Endothelial cell of umbilical vein (primary cell): ENCODE data around the gene RALGAPA1. TPM values are rescaled to one million over a fixed set of nuclear protein-coding genes. Genes with fewer than 3 reads are reported as not detected.

ENCODE experiments used
- BruUV-seq: library from RNA; stranded (reverse); fragments of 400-500 nt; replicated peaks from 2 replicates; lab custom pipeline; 2021; lab: Mats Ljungman, UMichigan
- CTCF ChIA-PET: fragments of 300-600, 350-600 bp; sonication (Branson Sonifier 250); formaldehyde crosslinking; loops from one replicate; lab custom pipeline; 2021; ENCODE audit warnings: antibody characterized with exemption, inconsistent platforms; lab: Charles Lee
- POLR2A ChIA-PET: fragments of 300-600, 350-600 bp; sonication (Branson Sonifier 250); formaldehyde crosslinking; loops from one replicate; lab custom pipeline; 2021; ENCODE audit warnings: antibody characterized with exemption, inconsistent platforms; lab: Charles Lee
- DNase-seq: peaks from one replicate; pipeline ENCODE4 v3.0.0-alpha.2; 2011; ENCODE audit warnings: low read depth, low spot score
- FAIRE-seq: peaks from 2 replicates; lab custom pipeline; 2011; peaks lifted over from hg19 to GRCh38; lab: Jason Lieb, UNC
- H2AFZ ChIP-seq: 2 replicates; pipeline ENCODE4 v1.6.0; 2012; ENCODE audit warnings: low read depth, low read length, control low read depth, inconsistent platforms
- H3K27ac ChIP-seq: 2 replicates; pipeline ENCODE4 v1.5.1; 2011; ENCODE audit warnings: low read depth, mild to moderate bottlenecking, control low read depth, low read length, moderate library complexity; ENCODE audit not compliant: insufficient read depth
- H3K27me3 ChIP-seq, 2 experiments: 2 replicates each; pipeline versions ENCODE4 v1.6.0 to v1.6.1; 2011; ENCODE audit warnings: low read length in 2 of 2, mixed read lengths in 1 of 2; ENCODE audit not compliant: control insufficient read depth in 2 of 2, insufficient read depth in 2 of 2
- H3K36me3 ChIP-seq, 2 experiments: 2 replicates in 1 of 2; 3 replicates in 1 of 2; pipeline ENCODE4 v1.5.1; 2011; ENCODE audit warnings: low read length in 2 of 2, mild to moderate bottlenecking in 1 of 2, moderate library complexity in 1 of 2; ENCODE audit not compliant: control insufficient read depth in 2 of 2, insufficient read depth in 2 of 2; ENCODE audit errors: extremely low read depth in 1 of 2
- H3K4me1 ChIP-seq: 3 replicates; pipeline ENCODE4 v1.5.1; 2011; ENCODE audit warnings: mild to moderate bottlenecking, low read length; ENCODE audit not compliant: control insufficient read depth, insufficient read depth; ENCODE audit errors: extremely low read depth
- H3K4me2 ChIP-seq: 2 replicates; pipeline ENCODE4 v1.6.1; 2011; ENCODE audit warnings: low read length, control low read depth, mixed read lengths; ENCODE audit not compliant: insufficient read depth
- H3K4me3 ChIP-seq, 3 experiments: fragments of 200-600 bp in 1 of 3; sonication (generic), shearing (Covaris generic) in 1 of 3; replicated peaks in 1 of 3; 2 replicates each; pipeline ENCODE4 v1.5.1; 2011 to 2016; ENCODE audit warnings: control low read depth in 3 of 3, low read length in 3 of 3, mild to moderate bottlenecking in 2 of 3, inconsistent platforms in 1 of 3, low read depth in 1 of 3, moderate library complexity in 1 of 3; ENCODE audit not compliant: insufficient read depth in 1 of 3
- H3K79me2 ChIP-seq: 2 replicates; pipeline ENCODE4 v1.6.0; 2012; ENCODE audit warnings: low read length, inconsistent platforms; ENCODE audit not compliant: control insufficient read depth, insufficient read depth
- H3K9ac ChIP-seq: replicated peaks from 2 replicates; pipeline ENCODE3; 2011; ENCODE audit warnings: low read length, control low read depth; ENCODE audit not compliant: insufficient read depth; ENCODE audit errors: extremely low read depth
- H3K9me1 ChIP-seq: replicated peaks from 3 replicates; pipeline ENCODE4 v1.6.0; 2011; ENCODE audit warnings: mild to moderate bottlenecking, low read length; ENCODE audit not compliant: control insufficient read depth, insufficient read depth; ENCODE audit errors: extremely low read depth
- H3K9me3 ChIP-seq: replicated peaks from 2 replicates; pipeline ENCODE4 v1.5.1; 2012; ENCODE audit warnings: low read length, inconsistent platforms; ENCODE audit not compliant: control insufficient read depth, insufficient read depth
- H4K20me1 ChIP-seq: replicated peaks from 2 replicates; pipeline ENCODE3; 2011; ENCODE audit warnings: mild to moderate bottlenecking, low read length; ENCODE audit not compliant: control insufficient read depth, insufficient read depth; ENCODE audit errors: extremely low read depth
- EZH2 ChIP-seq: IDR thresholded peaks from 2 replicates; pipeline ENCODE4 v1.6.1; 2012; ENCODE audit warnings: borderline replicate concordance, low read depth, mild to moderate bottlenecking, moderate library complexity, low read length, inconsistent platforms; ENCODE audit not compliant: severe bottlenecking
- FOS ChIP-seq: IDR thresholded peaks from 2 replicates; pipeline ENCODE4 v1.6.1; 2011; ENCODE audit warnings: mild to moderate bottlenecking, low read length, moderate library complexity, borderline replicate concordance; ENCODE audit not compliant: insufficient read depth
- GATA2 ChIP-seq: IDR thresholded peaks from 2 replicates; pipeline ENCODE4 v1.7.0; 2011; ENCODE audit warnings: low read depth, mild to moderate bottlenecking, moderate library complexity, mixed read lengths, low read length; ENCODE audit not compliant: insufficient read length, insufficient read depth
- JUN ChIP-seq: IDR thresholded peaks from 2 replicates; pipeline ENCODE4 v1.6.1; 2011; ENCODE audit warnings: borderline replicate concordance, low read depth; ENCODE audit not compliant: insufficient read length, insufficient read depth
- MAX ChIP-seq: IDR thresholded peaks from 2 replicates; pipeline ENCODE4 v1.6.1; 2011; ENCODE audit not compliant: insufficient read depth, insufficient read length
- MYC ChIP-seq: IDR thresholded peaks from one replicate; pipeline ENCODE4 v1.6.1; 2011; ENCODE audit warnings: mild to moderate bottlenecking, low read depth, low read length
- POLR2A ChIP-seq: IDR thresholded peaks from 2 replicates; pipeline ENCODE4 v1.6.1; 2012; ENCODE audit warnings: low read depth, mild to moderate bottlenecking, control low read depth, low read length
- POLR2AphosphoS5 ChIP-seq: IDR thresholded peaks from 2 replicates; pipeline ENCODE4 v1.6.1; 2012; ENCODE audit warnings: low read depth, mild to moderate bottlenecking, control low read depth, low read length, moderate library complexity; ENCODE audit not compliant: insufficient read depth
- dilution Hi-C: fragments of 300-500 bp; cut with MboI; formaldehyde crosslinking; loops from one replicate; pipeline ENCODE4 v1.15.0; 2019; ENCODE audit warnings: low sequenced_read_pairs; ENCODE audit not compliant: extremely low pct_ligation_motif_present
- intact Hi-C: fragments of 100-400 bp; cut with micrococcal nuclease; formaldehyde crosslinking; loops from one replicate; pipeline ENCODE4 v1.10.0; 2022
- polyA plus RNA-seq, 4 experiments: library from polyadenylated mRNA; depleted of rRNA in 3 of 4; stranded (reverse) in 3 of 4; unstranded in 1 of 4; fragments of >200 nt; gene quantifications; 2 replicates each; pipeline versions ENCODE4 v1.2.1 to v1.2.3, GENCODE V29; 2011 to 2012; ENCODE audit warnings: missing spikeins in 1 of 4
- total RNA-seq: library from RNA; stranded (reverse); gene quantifications from 2 replicates; pipeline ENCODE4 v1.2.3, GENCODE V29; 2021
- TF ChIP-seq, protein P1 (sequence below), 2 donors: IDR thresholded peaks; 1 replicate in 1 of 2; 2 replicates in 1 of 2; pipeline ENCODE4 v1.5.1; 2011; ENCODE audit warnings: low read length in 2 of 2, mild to moderate bottlenecking in 2 of 2, moderate library complexity in 2 of 2, control low read depth in 1 of 2, inconsistent platforms in 1 of 2, low read depth in 1 of 2; ENCODE audit not compliant: insufficient read depth in 1 of 2; ENCODE audit errors: extremely low read depth in 1 of 2

The RALGAPA1 gene
- total and polyA plus RNA-seq, 2 donors (not counting 3 experiments of a cell fraction or from before 2014, with no cell fraction given): 6.1 to 30.9 TPM

GRCh38 chr14:35661875-35662274 is 147.2 kb downstream of the RALGAPA1 start:
- Histone ChIP-seq H3K27ac (no peak overlapping the region), H3K9me1 (no peaks in the 10 kb centered on the region), H3K4me2 (no peak overlapping the region), H4K20me1 (no peaks in the 10 kb centered on the region), H3K9ac (no peak overlapping the region), H3K36me3 (no peaks in the 10 kb centered on the region), H3K4me1 (no peaks in the 10 kb centered on the region), H2AFZ (no peak overlapping the region), H3K27me3 (no peaks in the 10 kb centered on the region), H3K79me2 (no peaks in the 10 kb centered on the region), H3K9me3 (no peaks in the 10 kb centered on the region), H3K4me3 (no peak overlapping the region)
- POLR2A ChIA-PET: no interaction called here
- CTCF ChIA-PET: interaction anchor here (1.0 kb wide), 1 partner anchor 25 kb away, joined by 3 read pairs; no protein-coding TSS in a partner anchor
- no TSS peak for BruUV-seq
- DNase-seq: no peak
- FAIRE-seq: no peak
- intact Hi-C loops: no loop called here
- dilution Hi-C loops: no loop called here
- TF ChIP-seq MYC (no peak), POLR2AphosphoS5 (no peak), GATA2 (no peak), EZH2 (no peak), POLR2A (no peak), MAX (no peak), JUN (no peak), FOS (no peak)
- TF ChIP-seq, protein P1, sequence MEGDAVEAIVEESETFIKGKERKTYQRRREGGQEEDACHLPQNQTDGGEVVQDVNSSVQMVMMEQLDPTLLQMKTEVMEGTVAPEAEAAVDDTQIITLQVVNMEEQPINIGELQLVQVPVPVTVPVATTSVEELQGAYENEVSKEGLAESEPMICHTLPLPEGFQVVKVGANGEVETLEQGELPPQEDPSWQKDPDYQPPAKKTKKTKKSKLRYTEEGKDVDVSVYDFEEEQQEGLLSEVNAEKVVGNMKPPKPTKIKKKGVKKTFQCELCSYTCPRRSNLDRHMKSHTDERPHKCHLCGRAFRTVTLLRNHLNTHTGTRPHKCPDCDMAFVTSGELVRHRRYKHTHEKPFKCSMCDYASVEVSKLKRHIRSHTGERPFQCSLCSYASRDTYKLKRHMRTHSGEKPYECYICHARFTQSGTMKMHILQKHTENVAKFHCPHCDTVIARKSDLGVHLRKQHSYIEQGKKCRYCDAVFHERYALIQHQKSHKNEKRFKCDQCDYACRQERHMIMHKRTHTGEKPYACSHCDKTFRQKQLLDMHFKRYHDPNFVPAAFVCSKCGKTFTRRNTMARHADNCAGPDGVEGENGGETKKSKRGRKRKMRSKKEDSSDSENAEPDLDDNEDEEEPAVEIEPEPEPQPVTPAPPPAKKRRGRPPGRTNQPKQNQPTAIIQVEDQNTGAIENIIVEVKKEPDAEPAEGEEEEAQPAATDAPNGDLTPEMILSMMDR (IDR thresholded peaks at IDR 0.05; ENCODE audit: extremely low read depth in 1 of 2, insufficient read depth in 1 of 2, low read depth in 1 of 2, low read length in 2 of 2): no peak
